Measurements from ENCODE around the gene ELP5. TPM values are rescaled to one million over a fixed set of nuclear protein-coding genes. Genes with fewer than 3 reads are reported as not detected.

The ELP5 gene
- total and polyA plus RNA-seq, 2 experiments from 2014 or later, result 30.6 to 49.6 TPM

GRCh38 chr17:7237266-7237760 is 14.7 kb upstream of the ELP5 start:
- DNase-seq (ENCODE audit: low spot score), result no peak
- Histone ChIP-seq H2AFZ (no peak overlapping the region), H4K20me1 (ENCODE audit: insufficient read depth, poor library complexity, severe bottlenecking) (peaks cover 8% of the 10 kb centered on the region), H3K4me1 (ENCODE audit: insufficient read depth) (peaks cover 31% of the 10 kb centered on the region), H3K79me2 (peaks cover 81% of the 10 kb centered on the region), H3K27me3 (no peaks in the 10 kb centered on the region), H3K27ac (peak overlapping the region; percentile 98), H3K4me2 (peak overlapping the region; percentile 92), H3K9me2 (replicated peaks; ENCODE audit: insufficient read depth) (no peaks in the 10 kb centered on the region), H3K36me3 (replicated peaks; ENCODE audit: insufficient read depth, low read depth) (no peaks in the 10 kb centered on the region), H3K4me3 (peak overlapping the region; percentile 65), H3K9me3 (ENCODE audit: low read depth) (no peaks in the 10 kb centered on the region)
- WGBS (ENCODE audit: low lambda C conversion rate, missing lambda C conversion rate), result 39% methylated on average over 6 of the region's 6 CpGs
- TF ChIP-seq, protein P1, sequence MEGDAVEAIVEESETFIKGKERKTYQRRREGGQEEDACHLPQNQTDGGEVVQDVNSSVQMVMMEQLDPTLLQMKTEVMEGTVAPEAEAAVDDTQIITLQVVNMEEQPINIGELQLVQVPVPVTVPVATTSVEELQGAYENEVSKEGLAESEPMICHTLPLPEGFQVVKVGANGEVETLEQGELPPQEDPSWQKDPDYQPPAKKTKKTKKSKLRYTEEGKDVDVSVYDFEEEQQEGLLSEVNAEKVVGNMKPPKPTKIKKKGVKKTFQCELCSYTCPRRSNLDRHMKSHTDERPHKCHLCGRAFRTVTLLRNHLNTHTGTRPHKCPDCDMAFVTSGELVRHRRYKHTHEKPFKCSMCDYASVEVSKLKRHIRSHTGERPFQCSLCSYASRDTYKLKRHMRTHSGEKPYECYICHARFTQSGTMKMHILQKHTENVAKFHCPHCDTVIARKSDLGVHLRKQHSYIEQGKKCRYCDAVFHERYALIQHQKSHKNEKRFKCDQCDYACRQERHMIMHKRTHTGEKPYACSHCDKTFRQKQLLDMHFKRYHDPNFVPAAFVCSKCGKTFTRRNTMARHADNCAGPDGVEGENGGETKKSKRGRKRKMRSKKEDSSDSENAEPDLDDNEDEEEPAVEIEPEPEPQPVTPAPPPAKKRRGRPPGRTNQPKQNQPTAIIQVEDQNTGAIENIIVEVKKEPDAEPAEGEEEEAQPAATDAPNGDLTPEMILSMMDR (IDR thresholded peaks at IDR 0.05; ENCODE audit: poor library complexity), result no peak
- TF ChIP-seq EZH2 (IDR thresholded peaks at IDR 0.05; ENCODE audit: borderline replicate concordance) (no peak), EZH2phosphoT487 (IDR thresholded peaks at IDR 0.05; ENCODE audit: low read depth, severe bottlenecking, unreplicated experiment) (no peak)

- no peak for TF ChIP-seq EZH2phosphoT487 (IDR thresholded peaks at IDR 0.05; ENCODE audit: low read depth, severe bottlenecking, unreplicated experiment)
- TF ChIP-seq, protein P1 (IDR thresholded peaks at IDR 0.05; ENCODE audit: poor library complexity), result no peak
- TF ChIP-seq EZH2 (IDR thresholded peaks at IDR 0.05; ENCODE audit: borderline replicate concordance), result no peak
- no peak overlapping the region for H2AFZ ChIP-seq
- H3K27ac ChIP-seq, result peak overlapping the region; percentile 98
- H3K9me2 ChIP-seq (replicated peaks; ENCODE audit: insufficient read depth), result no peaks in the 10 kb centered on the region
- no CpG with 5 or more reads among the region's 73 CpGs for WGBS (ENCODE audit: low lambda C conversion rate, missing lambda C conversion rate)
- H3K9me3 ChIP-seq (ENCODE audit: low read depth), result no peaks in the 10 kb centered on the region
- H3K4me1 ChIP-seq (ENCODE audit: insufficient read depth), result peaks cover 27% of the 10 kb centered on the region
- H3K27me3 ChIP-seq, result no peaks in the 10 kb centered on the region
- peak overlapping the region; percentile 65 for H3K4me3 ChIP-seq
- H4K20me1 ChIP-seq (ENCODE audit: insufficient read depth, poor library complexity, severe bottlenecking), result peaks cover 3% of the 10 kb centered on the region
- peak; percentile 92 for DNase-seq (ENCODE audit: low spot score)
- peaks cover 75% of the 10 kb centered on the region for H3K79me2 ChIP-seq
- H3K36me3 ChIP-seq (replicated peaks; ENCODE audit: insufficient read depth, low read depth), result no peaks in the 10 kb centered on the region
- H3K4me2 ChIP-seq, result peak overlapping the region; percentile 92
Observed at GRCh38 chr17:7237761-7238419, 14.1 kb upstream of the ELP5 start.

DNA sequence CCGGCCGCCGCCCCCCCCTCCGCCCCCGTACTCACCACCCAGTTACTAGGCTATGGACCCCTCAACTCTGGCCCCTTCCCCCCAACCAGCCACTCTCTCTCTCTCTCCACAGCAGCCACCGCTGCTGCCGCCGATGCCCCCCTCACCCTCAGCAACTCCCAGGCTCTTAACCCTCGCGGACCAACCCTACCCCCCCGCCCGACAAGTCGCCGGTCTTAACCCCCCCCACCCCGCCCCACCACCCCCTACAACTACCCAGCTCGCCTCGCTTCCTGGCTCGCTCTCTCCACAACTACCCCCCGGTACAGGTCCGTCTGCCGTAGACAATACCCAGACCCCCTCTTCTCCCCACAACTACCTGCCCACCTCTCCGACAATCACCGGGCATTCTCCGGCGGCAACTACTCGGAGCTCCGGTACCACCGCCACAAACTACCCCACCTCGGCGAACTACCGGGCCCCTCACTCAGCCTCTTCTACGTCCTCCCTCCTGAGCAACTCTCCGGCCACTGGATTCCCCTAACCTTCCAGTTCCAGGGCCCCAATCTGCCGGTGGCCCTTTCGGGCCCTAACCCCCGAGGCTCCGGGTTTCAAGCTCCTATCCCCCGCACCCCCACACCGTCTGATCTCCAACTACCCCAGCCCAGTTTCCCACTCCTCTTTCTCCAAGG is 13.5 kb upstream of the ELP5 start:
- H3K36me3 ChIP-seq (replicated peaks; ENCODE audit: insufficient read depth, low read depth), result no peaks in the 10 kb centered on the region
- H2AFZ ChIP-seq, result peak overlapping the region; percentile 11
- H3K27ac ChIP-seq, result peak overlapping the region; percentile 98
- H3K9me2 ChIP-seq (replicated peaks; ENCODE audit: insufficient read depth), result no peaks in the 10 kb centered on the region
- TF ChIP-seq, protein P1 (IDR thresholded peaks at IDR 0.05; ENCODE audit: poor library complexity), result no peak
- TF ChIP-seq EZH2 (IDR thresholded peaks at IDR 0.05; ENCODE audit: borderline replicate concordance) (no peak), EZH2phosphoT487 (IDR thresholded peaks at IDR 0.05; ENCODE audit: low read depth, severe bottlenecking, unreplicated experiment) (no peak)
- no peaks in the 10 kb centered on the region for H3K27me3 ChIP-seq
- no peaks in the 10 kb centered on the region for H4K20me1 ChIP-seq (ENCODE audit: insufficient read depth, poor library complexity, severe bottlenecking)
- peak overlapping the region; percentile 92 for H3K4me2 ChIP-seq
- H3K9me3 ChIP-seq (ENCODE audit: low read depth), result no peaks in the 10 kb centered on the region
- peak overlapping the region; percentile 65 for H3K4me3 ChIP-seq
- H3K4me1 ChIP-seq (ENCODE audit: insufficient read depth), result peaks cover 30% of the 10 kb centered on the region
- H3K79me2 ChIP-seq, result peaks cover 69% of the 10 kb centered on the region
- DNase-seq (ENCODE audit: low spot score), result peak; percentile 61
- under 1% methylated on average over 22 of the region's 39 CpGs for WGBS (ENCODE audit: low lambda C conversion rate, missing lambda C conversion rate)
